Left lung (tissue), 10 donors: ENCODE measurements around the gene ODAM. TPM values are rescaled to one million over a fixed set of nuclear protein-coding genes. Genes with fewer than 3 reads are reported as not detected.

Source experiments
- ATAC-seq: fragments of 200-7000 bp; cut with Tn5 transposase; one replicate; pipeline ENCODE4 v1.9.1; 2020; ENCODE audit warnings: moderate library complexity
- DNase-seq, 4 donors: peaks; one replicate each; pipeline ENCODE4 v3.0.0-alpha.2; 2013 to 2020
- H3K27ac ChIP-seq, 2 donors: fragments of 200-600 bp; sonication (generic) in 1 of 2; one replicate each; pipeline versions ENCODE4 v1.5.0 to v1.8.0; 2020 to 2021
- H3K27me3 ChIP-seq, 2 donors: fragments of 200-600 bp; sonication (generic) in 1 of 2; one replicate each; pipeline versions ENCODE4 v1.5.0 to v1.8.0; 2020 to 2021
- H3K36me3 ChIP-seq, 2 donors: fragments of 200-600 bp; sonication (generic) in 1 of 2; one replicate each; pipeline versions ENCODE4 v1.5.0 to v1.8.0; 2020 to 2021
- H3K4me1 ChIP-seq, 2 donors: fragments of 200-600 bp; one replicate each; pipeline ENCODE4 v1.8.0; 2021
- H3K4me3 ChIP-seq, 2 donors: fragments of 200-600 bp; sonication (generic) in 1 of 2; one replicate each; pipeline versions ENCODE4 v1.5.0 to v1.8.0; 2020 to 2021; ENCODE audit warnings: mild to moderate bottlenecking in 1 of 2
- H3K9me3 ChIP-seq, 2 donors: fragments of 200-600 bp; sonication (generic) in 1 of 2; one replicate each; pipeline versions ENCODE4 v1.5.0 to v1.8.0; 2020 to 2021
- intact Hi-C, 2 donors: fragments of 100-400 bp; cut with DNase I; formaldehyde crosslinking; loops; one replicate each; pipeline versions ENCODE4 v1.11.2 to v1.14.2; 2022
- polyA plus RNA-seq, 6 donors: library from polyadenylated mRNA; unstranded; fragments of 120-200 nt; gene quantifications; one replicate each; pipeline ENCODE4 v1.2.1, GENCODE V29; 2013; ENCODE audit not compliant: insufficient read length in 6 of 6
- total RNA-seq, 2 donors: library from RNA; stranded (reverse); fragmentation: NEBNext Ultra II Directional; extraction: Animal tissue kit (Norgen Biotek cat#: 25700); gene quantifications; one replicate each; pipeline ENCODE4 v1.2.1, GENCODE V29; 2021
- TF ChIP-seq, protein P1 (sequence below), 2 donors: fragments of 200-600 bp; sonication (generic) in 1 of 2; IDR thresholded peaks; one replicate each; pipeline versions ENCODE4 v1.5.0 to v1.8.0; 2021; ENCODE audit warnings: antibody characterized with exemption in 2 of 2
- donor health status: DM: no; HTN: yes; CAD: no.
- donor health status: DM: no; HTN: no; CAD: no.

The ODAM gene
- total and polyA plus RNA-seq, 8 donors: 3.5 to 19.7 (median 13.3) TPM

DNA sequence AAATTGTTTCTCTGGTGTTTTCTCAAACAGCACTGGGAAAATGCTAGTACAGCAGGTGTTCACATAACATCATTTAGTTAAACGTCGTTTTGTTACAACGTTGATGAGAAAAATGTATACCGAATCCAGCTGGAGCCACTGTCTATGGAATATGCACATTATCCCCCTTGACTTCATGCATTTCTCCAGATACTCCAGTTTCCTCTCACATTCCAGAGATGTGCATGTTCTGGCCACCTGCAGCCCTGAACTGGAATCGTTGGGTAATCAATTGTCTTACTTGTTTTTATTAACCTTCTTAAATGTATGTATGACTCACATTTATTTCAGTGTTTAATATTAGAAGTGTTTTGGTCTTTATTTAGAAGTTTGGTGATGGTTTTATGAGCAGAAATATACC, 18.4 kb upstream of the ODAM start:
- Histone ChIP-seq H3K4me1 (no peaks in the 10 kb centered on the region), H3K4me3 (no peak overlapping the region), H3K9me3 (no peaks in the 10 kb centered on the region), H3K36me3 (no peaks in the 10 kb centered on the region), H3K27me3 (no peaks in the 10 kb centered on the region), H3K27ac (no peak overlapping the region)
- DNase-seq: no peak
- ATAC-seq: no peak
- TF ChIP-seq, protein P1, sequence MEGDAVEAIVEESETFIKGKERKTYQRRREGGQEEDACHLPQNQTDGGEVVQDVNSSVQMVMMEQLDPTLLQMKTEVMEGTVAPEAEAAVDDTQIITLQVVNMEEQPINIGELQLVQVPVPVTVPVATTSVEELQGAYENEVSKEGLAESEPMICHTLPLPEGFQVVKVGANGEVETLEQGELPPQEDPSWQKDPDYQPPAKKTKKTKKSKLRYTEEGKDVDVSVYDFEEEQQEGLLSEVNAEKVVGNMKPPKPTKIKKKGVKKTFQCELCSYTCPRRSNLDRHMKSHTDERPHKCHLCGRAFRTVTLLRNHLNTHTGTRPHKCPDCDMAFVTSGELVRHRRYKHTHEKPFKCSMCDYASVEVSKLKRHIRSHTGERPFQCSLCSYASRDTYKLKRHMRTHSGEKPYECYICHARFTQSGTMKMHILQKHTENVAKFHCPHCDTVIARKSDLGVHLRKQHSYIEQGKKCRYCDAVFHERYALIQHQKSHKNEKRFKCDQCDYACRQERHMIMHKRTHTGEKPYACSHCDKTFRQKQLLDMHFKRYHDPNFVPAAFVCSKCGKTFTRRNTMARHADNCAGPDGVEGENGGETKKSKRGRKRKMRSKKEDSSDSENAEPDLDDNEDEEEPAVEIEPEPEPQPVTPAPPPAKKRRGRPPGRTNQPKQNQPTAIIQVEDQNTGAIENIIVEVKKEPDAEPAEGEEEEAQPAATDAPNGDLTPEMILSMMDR (IDR thresholded peaks at IDR 0.05): no peak
- intact Hi-C loops: no loop called here

DNA sequence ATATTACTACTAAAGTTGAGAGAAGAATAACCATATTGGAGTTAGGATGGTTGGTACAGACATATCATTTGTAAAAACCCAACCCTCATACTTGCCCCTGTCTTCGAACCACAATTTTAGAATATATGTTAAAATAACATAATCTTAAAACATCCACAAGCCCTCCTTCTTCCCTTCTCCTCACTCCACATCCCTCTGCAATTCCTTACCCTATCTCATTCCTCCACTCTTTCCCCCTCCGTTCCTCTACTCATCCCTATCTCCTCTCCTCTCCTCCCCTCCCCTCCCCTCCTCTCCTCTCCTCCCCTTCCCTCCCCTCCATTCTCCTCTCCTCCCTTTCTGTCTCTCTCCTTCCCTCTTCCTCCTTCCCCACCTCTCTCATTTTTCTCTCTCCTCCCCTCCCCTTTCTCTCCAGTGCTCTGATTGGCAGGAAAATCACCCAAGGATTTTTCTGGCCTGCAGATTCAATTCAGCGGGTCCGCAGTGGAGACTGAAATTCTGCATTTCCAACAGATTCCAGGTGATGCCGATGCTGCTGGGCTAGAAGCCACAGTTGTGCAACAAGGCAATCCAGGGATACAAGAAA, 17.4 kb upstream of the ODAM start:
- Histone ChIP-seq H3K27me3 (no peaks in the 10 kb centered on the region), H3K36me3 (no peaks in the 10 kb centered on the region), H3K4me3 (no peak overlapping the region), H3K9me3 (no peaks in the 10 kb centered on the region), H3K4me1 (no peaks in the 10 kb centered on the region), H3K27ac (no peak overlapping the region)
- TF ChIP-seq, protein P1 (IDR thresholded peaks at IDR 0.05): no peak
- DNase-seq: peak in 1 of 4 donors; percentile 6
- intact Hi-C loops: no loop called here
- no peak for ATAC-seq

DNA sequence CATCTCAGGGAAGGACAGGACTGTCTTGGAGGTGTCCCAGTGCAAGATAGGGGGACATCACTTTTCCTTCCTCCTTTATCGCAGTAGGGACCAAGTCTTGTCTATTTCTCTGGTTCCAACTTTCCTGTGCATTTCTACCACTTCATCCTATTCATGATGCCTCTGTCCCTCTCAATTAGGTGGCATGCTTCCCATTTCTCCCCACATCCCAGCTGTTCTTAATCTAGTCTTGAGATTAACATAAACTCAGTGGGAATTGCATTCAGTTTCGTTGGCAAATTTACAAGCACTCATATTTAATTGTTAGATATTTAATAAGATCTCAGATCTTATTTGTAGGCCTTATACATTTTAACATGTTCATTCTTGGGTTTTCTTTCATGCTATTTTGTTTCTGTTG, 15.7 kb upstream of the ODAM start:
- TF ChIP-seq, protein P1 (IDR thresholded peaks at IDR 0.05): no peak
- no peaks in the 10 kb centered on the region for H3K9me3 ChIP-seq
- ATAC-seq (no peak), DNase-seq (no peak)
- H3K27me3 ChIP-seq: no peaks in the 10 kb centered on the region
- H3K27ac ChIP-seq: no peak overlapping the region
- H3K4me3 ChIP-seq: no peak overlapping the region
- no peaks in the 10 kb centered on the region for H3K4me1 ChIP-seq
- intact Hi-C loops: no loop called here
- H3K36me3 ChIP-seq: no peaks in the 10 kb centered on the region

DNA sequence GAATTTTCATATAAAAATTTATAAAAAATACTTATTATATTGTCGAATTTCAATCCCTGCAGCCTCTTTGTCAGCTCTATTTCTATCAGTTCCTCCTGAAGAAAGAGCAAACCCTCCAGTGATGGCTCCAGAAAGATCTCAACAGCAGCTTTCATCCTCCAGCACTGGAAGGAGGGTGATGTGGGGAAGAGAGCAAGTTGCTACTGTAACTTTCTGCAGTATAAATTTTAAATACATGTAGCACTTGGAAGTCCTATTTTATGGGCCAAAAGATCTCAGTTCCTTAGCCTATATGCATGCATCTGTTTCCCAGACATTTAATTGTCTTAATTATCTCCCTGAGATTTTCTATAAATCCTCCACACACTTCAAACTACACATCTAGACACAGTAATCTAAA, 13.7 kb upstream of the ODAM start:
- H3K4me3 ChIP-seq: no peak overlapping the region
- ATAC-seq (no peak), DNase-seq (no peak)
- intact Hi-C loops: no loop called here
- TF ChIP-seq, protein P1 (IDR thresholded peaks at IDR 0.05): no peak
- H3K27ac ChIP-seq: no peak overlapping the region
- H3K9me3 ChIP-seq: no peaks in the 10 kb centered on the region
- H3K36me3 ChIP-seq: no peaks in the 10 kb centered on the region
- no peaks in the 10 kb centered on the region for H3K27me3 ChIP-seq
- H3K4me1 ChIP-seq: no peaks in the 10 kb centered on the region

DNA sequence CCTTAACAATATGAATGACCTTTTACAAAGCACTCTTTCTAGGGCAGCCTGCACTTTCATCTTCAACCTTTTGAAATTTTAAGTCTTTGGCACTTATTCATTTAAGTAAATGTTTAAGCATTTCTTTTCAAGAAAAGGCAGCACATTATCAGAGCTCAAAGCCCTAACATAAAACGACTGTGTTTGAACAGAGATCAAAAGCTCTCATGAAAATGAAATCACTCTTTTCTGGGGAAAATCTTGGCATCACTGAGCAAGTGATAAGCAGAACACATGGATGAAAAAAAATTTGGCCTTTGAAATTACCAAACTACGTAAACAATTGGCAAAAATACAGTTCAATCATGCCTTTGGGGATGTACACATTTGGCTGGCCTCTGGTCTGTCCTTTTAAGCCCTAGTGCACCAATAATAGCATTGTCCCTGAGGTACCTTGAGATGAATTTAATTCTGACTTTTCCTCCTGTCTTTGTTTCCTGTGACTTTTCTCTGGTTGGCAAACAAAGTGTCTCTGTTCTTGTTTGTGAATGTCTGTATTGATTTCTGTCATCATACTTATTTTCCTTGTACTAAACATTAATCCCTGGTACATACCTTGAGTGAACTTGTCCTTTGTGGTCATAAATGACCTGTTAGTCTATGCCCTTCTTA, 12.9 kb upstream of the ODAM start:
- Histone ChIP-seq H3K27me3 (no peaks in the 10 kb centered on the region), H3K4me3 (no peak overlapping the region), H3K27ac (no peak overlapping the region), H3K9me3 (no peaks in the 10 kb centered on the region), H3K4me1 (no peaks in the 10 kb centered on the region), H3K36me3 (no peaks in the 10 kb centered on the region)
- ATAC-seq: no peak
- TF ChIP-seq, protein P1 (IDR thresholded peaks at IDR 0.05): no peak
- intact Hi-C loops: no loop called here
- peak in 2 of 4 donors; percentile 50 to 54 for DNase-seq
